GM21423 (cell line): ENCODE data around the gene CYP26B1.

Source experiments
- ATAC-seq: cut with Tn5 transposase; IDR thresholded peaks from one replicate; pipeline ENCODE4 v1.9.1; 2021; ENCODE audit warnings: mild to moderate bottlenecking, moderate library complexity; ENCODE audit not compliant: unreplicated experiment

CYP26B1 gene

GRCh38 chr2:72113847-72114692, 33.6 kb downstream of the CYP26B1 start:
- no peak for ATAC-seq

DNA sequence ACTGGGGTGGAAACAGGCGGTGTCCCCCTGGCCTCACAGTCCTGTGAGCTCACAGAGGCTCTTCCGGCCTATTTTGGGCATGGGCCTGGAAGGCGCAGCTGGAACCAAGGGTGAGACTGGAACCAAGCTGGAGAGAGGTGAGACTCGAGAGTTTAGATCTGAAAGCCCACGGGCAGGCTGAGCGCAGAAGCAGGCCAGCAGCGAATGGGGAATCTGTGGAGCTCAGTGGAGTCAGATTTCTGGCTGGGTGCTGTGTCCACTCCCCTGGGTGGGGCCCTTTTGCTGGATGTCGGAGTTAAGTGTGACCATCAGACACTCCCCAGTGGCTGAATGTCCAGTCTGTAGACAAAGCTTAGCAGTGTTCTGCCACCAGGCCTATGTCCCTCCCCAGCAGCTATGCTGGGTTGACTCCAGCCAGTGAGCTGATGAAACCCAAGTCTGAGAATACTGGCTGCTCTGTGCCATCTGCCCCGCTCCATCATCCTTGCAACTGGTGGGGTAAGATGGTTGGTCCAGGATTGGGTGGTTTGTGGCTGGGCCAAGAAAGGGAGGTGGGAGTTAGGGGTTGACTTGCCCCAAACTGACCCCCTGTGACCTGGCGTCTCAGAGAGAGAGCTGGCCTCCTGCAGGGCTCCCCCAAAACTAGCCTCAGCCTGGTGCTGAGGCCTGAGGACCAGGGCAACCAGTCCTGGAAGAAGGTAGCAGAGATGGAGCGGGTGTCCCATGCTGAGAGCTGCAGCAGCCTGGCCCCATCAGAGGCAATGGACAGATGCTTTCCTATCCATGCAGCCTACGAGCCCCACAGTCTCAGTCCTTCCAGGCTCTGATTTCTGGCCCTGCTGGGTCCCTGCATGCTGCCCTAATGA, 34.4 kb downstream of the CYP26B1 start:
- ATAC-seq: no peak

DNA sequence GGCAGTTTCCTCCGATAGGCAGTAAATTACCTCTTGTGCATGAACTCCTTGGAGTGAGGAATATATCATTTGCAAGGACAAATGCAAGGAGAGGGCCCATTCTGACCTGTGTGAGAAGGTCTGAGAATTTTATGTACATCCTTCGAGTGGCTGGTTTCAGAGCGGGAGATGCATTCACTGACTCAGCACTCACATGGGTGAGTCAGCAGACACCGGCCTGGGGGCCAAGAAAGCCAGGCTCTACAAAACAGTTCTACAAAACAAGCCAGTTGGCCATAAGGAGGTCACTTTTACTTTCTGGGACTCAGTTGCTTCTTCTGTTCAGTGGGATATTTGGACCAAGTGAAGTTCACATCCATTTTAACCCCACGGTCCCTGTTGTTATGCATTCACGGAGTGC, 35.3 kb downstream of the CYP26B1 start:
- no peak for ATAC-seq

- no peak for ATAC-seq
Measured at GRCh38 chr2:72111061-72111460, 36.6 kb downstream of the CYP26B1 start.

GRCh38 chr2:72109904-72110303, 37.8 kb downstream of the CYP26B1 start:
- no peak for ATAC-seq

DNA sequence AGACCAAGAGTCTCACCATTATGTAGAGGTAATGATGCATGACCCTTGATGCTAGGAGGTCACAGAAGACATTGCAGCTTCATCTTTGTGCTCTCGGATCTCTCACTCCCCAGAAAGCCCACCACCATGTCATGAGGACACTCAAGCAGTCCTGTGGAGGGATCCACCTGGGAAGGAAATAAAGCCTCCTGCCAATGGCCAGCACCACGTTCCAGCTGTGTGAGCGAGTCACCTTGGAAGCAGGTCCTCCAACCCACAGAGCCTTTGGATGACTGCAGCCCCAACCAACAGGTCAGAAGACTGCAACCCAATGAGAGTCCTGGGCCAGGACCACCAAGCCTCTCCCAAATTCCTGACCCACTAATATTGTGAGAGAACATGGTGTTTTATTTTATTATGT, 38.4 kb downstream of the CYP26B1 start:
- no peak for ATAC-seq

DNA sequence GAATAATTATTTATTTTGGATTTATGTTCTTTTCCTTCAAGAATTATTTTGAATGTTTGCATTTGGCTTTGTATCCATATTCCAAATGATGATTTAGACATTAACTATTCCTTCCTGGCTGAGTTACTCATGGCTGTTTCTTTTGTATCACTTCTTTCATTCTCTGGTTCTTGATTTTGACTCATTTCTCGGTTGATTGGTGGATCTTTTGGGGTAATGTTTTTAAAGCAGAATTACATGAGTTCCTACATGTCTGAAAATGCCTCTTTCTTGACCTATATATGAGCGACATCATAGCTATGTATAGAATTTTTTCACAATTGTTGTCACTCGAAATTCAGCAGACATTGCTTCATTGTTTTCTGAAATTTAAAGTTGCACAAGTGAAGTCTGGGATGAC, 39.5 kb downstream of the CYP26B1 start:
- ATAC-seq: no peak

DNA sequence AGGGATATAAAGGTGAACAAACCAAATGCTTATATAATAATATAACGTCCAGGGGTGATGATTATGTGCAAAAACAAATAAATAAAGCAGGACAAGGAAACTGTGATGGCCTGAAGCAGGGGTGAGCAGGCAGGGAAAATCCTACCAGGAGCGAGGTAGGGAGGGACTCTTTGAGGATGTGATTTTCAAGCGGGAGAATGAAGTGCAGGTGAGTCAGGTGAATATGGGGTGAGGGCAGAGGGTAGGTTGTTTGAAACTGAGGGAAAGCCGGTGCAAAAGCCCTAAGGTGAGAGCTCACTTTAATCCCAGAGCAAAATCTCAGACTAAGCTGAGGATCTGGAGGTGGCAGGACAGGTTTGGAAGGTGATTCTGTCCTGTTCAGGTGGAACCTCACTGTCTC, 40.7 kb downstream of the CYP26B1 start:
- no peak for ATAC-seq

GRCh38 chr2:72104821-72105588, 42.7 kb downstream of the CYP26B1 start:
- ATAC-seq: no peak

GRCh38 chr2:72103690-72104089, 44.0 kb downstream of the CYP26B1 start:
- no peak for ATAC-seq

- no peak for ATAC-seq
Measured at GRCh38 chr2:72103161-72103560, 44.5 kb downstream of the CYP26B1 start.

DNA sequence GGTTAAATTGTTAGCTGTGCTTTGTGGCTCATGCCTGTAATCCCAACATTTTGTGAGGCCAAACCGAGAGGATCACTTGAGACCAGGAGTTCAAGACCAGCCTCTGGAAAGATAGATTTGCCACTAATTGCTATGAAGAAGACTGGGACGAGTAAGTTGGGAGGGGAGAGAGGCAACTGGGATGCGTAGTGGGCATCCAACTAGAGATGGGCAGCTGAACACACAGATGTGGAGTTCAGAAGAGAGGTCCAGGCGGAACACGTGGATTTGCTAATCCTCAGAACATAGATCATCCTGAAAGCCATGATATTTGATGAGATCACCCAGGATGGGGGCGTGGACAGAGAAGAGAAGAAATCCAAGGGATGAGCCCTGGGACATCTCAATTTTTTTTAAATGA, 48.7 kb downstream of the CYP26B1 start:
- no peak for ATAC-seq

DNA sequence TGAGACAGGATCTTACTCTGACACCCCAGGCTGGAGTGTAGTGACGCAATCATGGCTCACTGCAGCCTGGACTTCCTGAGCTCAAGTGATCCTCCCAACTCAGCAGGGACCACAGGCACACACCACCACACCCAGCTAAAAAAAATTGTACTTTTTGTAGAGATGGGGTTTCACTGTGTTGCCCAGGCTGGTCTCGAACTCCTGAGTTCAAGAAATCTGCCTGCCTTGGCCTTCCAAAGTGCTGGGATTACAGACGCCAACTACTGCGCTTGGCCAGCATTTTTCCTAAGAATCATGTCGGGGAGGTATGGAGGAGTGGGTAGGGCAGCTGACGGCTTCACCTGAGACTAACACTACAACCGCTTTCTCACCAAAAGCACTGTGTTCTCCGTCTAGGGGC, 50.4 kb downstream of the CYP26B1 start:
- ATAC-seq: no peak

- ATAC-seq: no peak
Measured at GRCh38 chr2:72096181-72096580, 51.5 kb downstream of the CYP26B1 start.

DNA sequence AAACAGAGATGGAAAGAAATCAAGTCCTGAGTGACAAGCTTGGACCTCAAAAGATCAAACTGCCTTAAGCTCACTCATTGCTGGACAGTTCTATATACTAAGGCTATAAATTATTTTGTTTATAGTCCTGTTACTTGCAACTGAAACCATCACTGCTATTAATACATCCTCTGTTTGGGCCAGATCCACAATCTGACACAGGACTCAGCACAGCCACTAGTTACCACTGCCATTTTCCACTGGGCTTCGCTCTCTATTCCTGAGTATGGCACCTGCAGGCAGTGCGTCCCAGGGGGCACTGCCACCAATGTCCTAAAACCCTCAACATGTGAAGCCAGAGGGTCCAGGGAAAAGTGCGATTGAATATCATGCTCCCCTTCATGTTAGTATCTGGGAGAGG, 52.3 kb downstream of the CYP26B1 start:
- ATAC-seq: no peak

DNA sequence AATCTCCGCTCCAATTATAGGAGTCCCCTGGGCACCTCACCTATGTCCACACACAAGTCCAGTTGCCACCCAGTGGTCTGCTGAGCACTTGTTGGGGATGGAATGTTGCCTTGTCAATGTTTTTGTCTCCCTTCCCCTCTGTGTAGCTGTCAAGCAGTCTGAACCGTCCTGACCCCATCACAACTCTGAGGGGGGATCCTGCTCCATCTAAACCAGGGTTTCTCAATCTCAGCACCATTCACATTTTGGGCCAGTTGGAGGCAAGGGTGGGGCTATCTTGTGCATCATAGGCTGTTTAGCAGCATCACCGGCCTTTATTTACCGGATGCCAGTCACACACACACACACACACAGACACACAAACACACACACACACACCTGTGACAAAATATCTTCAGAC, 53.0 kb downstream of the CYP26B1 start:
- ATAC-seq: no peak

DNA sequence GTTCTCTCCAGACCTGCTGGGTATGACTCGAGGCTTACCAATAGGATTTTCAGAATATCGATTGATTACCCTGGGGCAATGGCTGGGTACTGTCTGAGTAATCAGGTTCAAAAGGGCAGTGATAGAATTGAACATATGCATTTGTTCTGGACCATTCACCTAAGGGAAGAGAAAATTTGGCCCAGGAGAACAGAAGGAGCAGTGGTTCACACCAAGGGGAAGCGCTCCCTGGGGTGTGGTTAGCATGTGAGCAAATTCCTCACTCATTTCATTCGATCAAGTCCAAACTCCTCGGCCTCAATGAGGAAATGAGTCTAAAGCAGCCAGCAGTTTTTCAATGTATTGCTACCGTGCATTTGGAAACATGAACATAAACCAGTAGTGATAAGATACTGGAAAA, 55.6 kb downstream of the CYP26B1 start:
- ATAC-seq: no peak

- ATAC-seq: no peak
Measured at GRCh38 chr2:72090781-72091482, 56.7 kb downstream of the CYP26B1 start.

DNA sequence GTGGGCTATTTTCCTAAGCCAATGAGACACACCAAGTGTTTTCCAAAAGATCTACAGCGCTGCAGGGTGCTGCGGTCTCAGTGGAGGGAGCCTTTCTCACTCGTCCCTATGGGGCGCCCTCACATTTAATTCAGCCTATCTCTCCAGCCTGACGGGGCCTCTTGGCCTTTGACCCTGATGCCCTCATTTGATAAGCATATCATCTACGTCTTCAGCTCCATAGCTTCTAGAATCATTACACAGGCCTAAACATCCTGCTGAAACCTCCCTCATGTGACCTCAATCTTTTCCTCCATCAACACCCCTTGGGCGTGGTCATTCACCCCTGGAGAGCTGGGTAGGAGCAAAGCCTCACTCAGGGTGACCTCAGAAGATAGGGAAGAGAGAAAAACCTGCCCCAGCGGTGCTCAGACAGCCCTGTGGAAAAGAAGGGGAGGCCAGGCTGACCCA, 57.4 kb downstream of the CYP26B1 start:
- no peak for ATAC-seq

GRCh38 chr2:72089537-72089936, 58.1 kb downstream of the CYP26B1 start:
- no peak for ATAC-seq

DNA sequence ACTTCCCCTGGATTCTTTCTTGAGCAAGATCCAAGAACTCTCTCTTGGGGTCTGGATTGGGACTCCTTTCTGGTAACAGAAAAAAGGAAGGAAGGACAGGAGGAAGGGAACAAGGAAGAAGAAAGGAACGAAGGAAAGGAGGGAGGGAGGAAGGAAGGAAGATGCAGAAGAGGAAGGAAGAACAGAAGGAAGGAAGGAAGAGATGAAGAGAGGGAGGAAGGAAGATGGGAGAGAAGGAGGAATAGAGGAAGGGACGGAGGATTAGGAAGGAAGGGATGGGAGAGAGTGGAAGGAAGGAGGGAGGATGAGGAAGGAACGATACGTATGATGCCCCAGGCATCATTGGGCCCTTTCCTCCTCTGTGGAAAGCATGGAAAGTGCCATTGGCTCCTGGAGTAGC, 58.6 kb downstream of the CYP26B1 start:
- ATAC-seq: no peak
